Coronary artery (tissue), 2 donors: ENCODE measurements around the gene CARD16.

Experiments
- DNase-seq: peaks from one replicate; pipeline ENCODE4 v3.0.0-alpha.2; 2017; ENCODE audit warnings: low spot score
- H3K27ac ChIP-seq, 2 donors: fragments of 200-600 bp; sonication (generic); one replicate each; pipeline ENCODE4 v1.5.1; 2016 to 2019
- H3K4me3 ChIP-seq: fragments of 200-600 bp; sonication (generic); 2 replicates; pipeline ENCODE4 v1.5.1; 2016; ENCODE audit warnings: mild to moderate bottlenecking, moderate library complexity
- CTCF ChIP-seq: fragments of 200-600 bp; sonication (generic); IDR thresholded peaks from one replicate; pipeline ENCODE4 v1.5.1; 2019; ENCODE audit warnings: antibody characterized with exemption

Gene CARD16

DNA sequence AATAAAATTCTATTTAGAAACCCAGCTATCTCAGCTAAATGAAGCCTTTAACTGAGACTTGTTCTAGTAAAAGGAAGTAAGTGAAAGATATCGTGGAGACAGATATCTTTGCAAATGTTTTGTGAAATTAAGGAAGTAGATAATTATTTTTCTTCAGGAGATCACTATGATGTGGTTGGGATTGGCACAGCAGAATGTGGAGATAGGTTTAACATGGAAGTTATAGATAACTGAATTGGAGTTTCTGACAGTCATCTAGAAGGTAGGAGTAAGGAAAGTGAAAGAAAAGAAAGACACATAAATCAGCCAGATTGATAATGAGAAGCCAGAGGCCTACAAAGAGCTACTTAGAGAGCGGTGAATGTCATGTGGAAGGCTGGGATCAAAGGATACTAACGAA is 17.5 kb downstream of the CARD16 start:
- DNase-seq, result no peak
- H3K27ac ChIP-seq, result no peak overlapping the region
- no peak for TF ChIP-seq CTCF
- H3K4me3 ChIP-seq, result no peak overlapping the region

DNA sequence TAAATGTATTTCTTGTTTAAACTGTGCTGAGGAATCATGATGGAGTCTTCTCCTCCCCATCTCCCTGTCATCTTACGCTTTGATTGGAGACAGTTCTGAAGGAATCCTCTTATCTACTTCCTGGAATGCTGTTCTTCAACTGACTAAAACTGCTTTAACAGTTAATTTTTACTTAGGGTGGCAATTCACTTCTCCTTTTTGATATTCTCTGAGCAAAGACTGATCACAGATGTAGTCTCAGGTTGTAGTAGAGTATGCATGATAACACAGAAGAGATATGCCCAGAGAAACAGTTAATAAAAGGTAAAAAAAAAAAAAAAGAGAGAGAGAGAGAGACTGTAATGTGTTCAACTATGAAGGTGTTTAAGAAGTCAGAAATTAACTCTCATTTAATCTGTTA is 20.7 kb downstream of the CARD16 start:
- DNase-seq, result no peak
- Histone ChIP-seq H3K4me3 (no peak overlapping the region), H3K27ac (no peak overlapping the region)
- no peak for TF ChIP-seq CTCF

GRCh38 chr11:105023003-105023402 is 22.1 kb downstream of the CARD16 start, which contains the start of gene CASP5:
TSS of gene CASP5 (minus strand) at chr11:105023168. CDS start at chr11:105023136, 32 bp downstream.
- H3K27ac ChIP-seq, result no peak within 1 kb of the TSS
- no peak within 1 kb of the TSS for H3K4me3 ChIP-seq
- TF ChIP-seq CTCF, result no peak
- DNase-seq, result no peak

DNA sequence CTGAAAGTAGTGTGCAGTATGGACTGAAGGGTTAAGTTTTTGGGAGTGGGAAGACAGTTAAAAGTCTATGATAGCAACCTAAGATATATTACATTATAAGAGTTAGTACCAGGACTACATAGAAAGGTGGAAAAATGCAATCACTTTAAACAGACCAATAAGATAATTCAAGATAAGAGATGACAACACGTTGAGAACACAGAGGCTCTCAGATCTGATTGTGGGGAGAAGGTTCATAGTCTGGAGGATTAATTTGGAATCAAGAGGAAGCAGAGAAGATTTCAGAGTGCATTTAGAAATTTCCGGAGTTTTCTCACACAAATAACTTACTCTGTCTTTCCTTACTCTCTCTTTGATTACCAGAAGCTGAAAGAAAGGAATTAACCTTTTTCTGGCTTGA is 22.6 kb downstream of the CARD16 start:
- no peak for DNase-seq
- Histone ChIP-seq H3K4me3 (no peak overlapping the region), H3K27ac (no peak overlapping the region)

GRCh38 chr11:105007463-105007862 is 37.7 kb downstream of the CARD16 start:
- H3K4me3 ChIP-seq, result no peak overlapping the region
- H3K27ac ChIP-seq, result no peak overlapping the region
- DNase-seq, result no peak
- no peak for TF ChIP-seq CTCF

More for the DNA sequence above, 22.6 kb downstream of the CARD16 start:
- no peak for TF ChIP-seq CTCF

GRCh38 chr11:105005451-105005845 is 39.7 kb downstream of the CARD16 start:
- no peak for TF ChIP-seq CTCF
- DNase-seq, result no peak
- H3K4me3 ChIP-seq, result no peak overlapping the region
- no peak overlapping the region for H3K27ac ChIP-seq

- no peak for DNase-seq
- Histone ChIP-seq H3K27ac (no peak overlapping the region), H3K4me3 (no peak overlapping the region)
- no peak for TF ChIP-seq CTCF
Measured at GRCh38 chr11:105004021-105004420, 41.1 kb downstream of the CARD16 start.
